Fibroblast of lung (primary cell): Measurements from ENCODE around the gene GNB4. TPM values are rescaled to one million over a fixed set of nuclear protein-coding genes. Genes with fewer than 3 reads are reported as not detected.
A peak's percentile ranks its signal among the peaks of the same experiment; 100 is the strongest.

Experiments
- DNase-seq, 2 donors: peaks; one replicate each; pipeline versions ENCODE4 v3.0.0 to v3.0.0-alpha.2; 2010; ENCODE audit warnings: low read depth in 2 of 2
- H2AFZ ChIP-seq: 2 replicates; pipeline ENCODE4 v1.5.1; 2012; ENCODE audit warnings: low read length, control low read depth, inconsistent platforms
- H3K27ac ChIP-seq: 2 replicates; pipeline ENCODE4 v1.5.1; 2011; ENCODE audit warnings: low read length, control low read depth; ENCODE audit not compliant: insufficient read depth
- H3K27me3 ChIP-seq: 2 replicates; pipeline ENCODE4 v1.5.1; 2011; ENCODE audit warnings: mild to moderate bottlenecking, low read length; ENCODE audit not compliant: control insufficient read depth, insufficient read depth
- H3K36me3 ChIP-seq: 2 replicates; pipeline ENCODE4 v1.5.1; 2011; ENCODE audit warnings: low read length; ENCODE audit not compliant: control insufficient read depth, insufficient read depth
- H3K4me1 ChIP-seq: 2 replicates; pipeline ENCODE4 v1.5.1; 2011; ENCODE audit warnings: low read length; ENCODE audit not compliant: control insufficient read depth, insufficient read depth; ENCODE audit errors: extremely low read depth
- H3K4me2 ChIP-seq: 2 replicates; pipeline ENCODE4 v1.5.1; 2011; ENCODE audit warnings: low read length, control low read depth; ENCODE audit not compliant: insufficient read depth; ENCODE audit errors: extremely low read depth
- H3K4me3 ChIP-seq, 4 experiments: fragments of 200-600 bp in 1 of 4; sonication (generic) in 1 of 4; replicated peaks in 1 of 4; 2 replicates each; pipeline ENCODE4 v1.5.1; 2011 to 2016; ENCODE audit warnings: low read length in 4 of 4, low read depth in 3 of 4, mild to moderate bottlenecking in 3 of 4, control low read depth in 2 of 4, inconsistent platforms in 1 of 4, mixed read lengths in 1 of 4; ENCODE audit not compliant: insufficient read depth in 1 of 4; ENCODE audit errors: control extremely low read depth in 1 of 4
- H3K79me2 ChIP-seq: 2 replicates; pipeline ENCODE4 v1.5.1; 2012; ENCODE audit warnings: mild to moderate bottlenecking, low read length, inconsistent platforms; ENCODE audit not compliant: control insufficient read depth, insufficient read depth
- H3K9ac ChIP-seq: 2 replicates; pipeline ENCODE4 v1.5.1; 2011; ENCODE audit warnings: mild to moderate bottlenecking, low read length, control low read depth; ENCODE audit not compliant: insufficient read depth
- H3K9me3 ChIP-seq: 2 replicates; pipeline ENCODE4 v1.5.1; 2012; ENCODE audit warnings: low read depth, low read length; ENCODE audit not compliant: control insufficient read depth, insufficient read depth
- H4K20me1 ChIP-seq: 2 replicates; pipeline ENCODE4 v1.5.1; 2011; ENCODE audit warnings: low read length; ENCODE audit not compliant: control insufficient read depth, insufficient read depth; ENCODE audit errors: extremely low read depth
- CTCF ChIP-seq, 2 donors: IDR thresholded peaks in 1 of 2; conservative IDR thresholded peaks in 1 of 2; 1 replicate in 1 of 2; 2 replicates in 1 of 2; pipeline ENCODE4 v1.5.1; 2011 to 2012; ENCODE audit warnings: low read length in 2 of 2, control low read depth in 1 of 2, inconsistent platforms in 1 of 2, low read depth in 1 of 2, mild to moderate bottlenecking in 1 of 2
- EZH2 ChIP-seq: IDR thresholded peaks from 2 replicates; pipeline ENCODE4 v1.5.1; 2012; ENCODE audit warnings: low read length, control low read depth, mild to moderate bottlenecking; ENCODE audit errors: missing control alignments
- polyA plus RNA-seq, 2 donors: library from polyadenylated mRNA; depleted of rRNA in 1 of 2; stranded (reverse) in 1 of 2; unstranded in 1 of 2; fragments of >200 nt; gene quantifications; 2 replicates each; pipeline ENCODE4 v1.2.1, GENCODE V29; 2011 to 2012; ENCODE audit warnings: missing spikeins in 1 of 2
- total RNA-seq: library from RNA; depleted of rRNA; stranded (reverse); fragments of >200 nt; gene quantifications from 2 replicates; pipeline ENCODE4 v1.2.1, GENCODE V29; 2014

The GNB4 gene
- total and polyA plus RNA-seq, 2 donors (not counting 1 experiment from before 2014, with no cell fraction given), result 55.7 to 83.1 TPM

GRCh38 chr3:179452872-179453271 lies 1.6 kb upstream of the GNB4 start:
- Histone ChIP-seq H3K27me3 (no peaks in the 10 kb centered on the region), H4K20me1 (no peaks in the 10 kb centered on the region), H3K9ac (no peak overlapping the region), H3K4me2 (peak overlapping the region; percentile 72), H3K4me1 (peaks cover 2% of the 10 kb centered on the region), H3K79me2 (peaks cover 31% of the 10 kb centered on the region), H3K36me3 (no peaks in the 10 kb centered on the region), H3K9me3 (no peaks in the 10 kb centered on the region), H3K4me3 (no peak overlapping the region), H2AFZ (no peak overlapping the region), H3K27ac (peak overlapping the region; percentile 88)
- DNase-seq, result no peak
- TF ChIP-seq CTCF (conservative IDR thresholded peaks at IDR 0.05 in 1 of 2, IDR thresholded peaks at IDR 0.05 in 1 of 2; ENCODE audit: low read depth in 1 of 2, low read length in 2 of 2) (no peak), EZH2 (no peak)

- peak; percentile 72 to 91 for DNase-seq
- Histone ChIP-seq H3K79me2 (peaks cover 38% of the 10 kb centered on the region), H3K36me3 (no peaks in the 10 kb centered on the region), H3K27ac (peak overlapping the region; percentile 88), H3K4me3 (peak overlapping the region; percentile 64 to 78 (median 72)), H2AFZ (peak overlapping the region; percentile 77), H3K4me1 (peaks cover 2% of the 10 kb centered on the region), H3K9ac (peak overlapping the region; percentile 51), H3K27me3 (no peaks in the 10 kb centered on the region), H3K9me3 (no peaks in the 10 kb centered on the region), H4K20me1 (no peaks in the 10 kb centered on the region), H3K4me2 (peak overlapping the region; percentile 77)
- no peak for TF ChIP-seq CTCF (conservative IDR thresholded peaks at IDR 0.05 in 1 of 2, IDR thresholded peaks at IDR 0.05 in 1 of 2; ENCODE audit: low read depth in 1 of 2, low read length in 2 of 2)
- no peak for TF ChIP-seq EZH2
Observed at GRCh38 chr3:179452176-179452564, 900 bp upstream of the GNB4 start.

GRCh38 chr3:179450901-179451264 lies 387 bp downstream of the GNB4 start:
- Histone ChIP-seq H3K9ac (peak overlapping the region; percentile 76), H3K4me1 (peaks cover 2% of the 10 kb centered on the region), H3K9me3 (no peaks in the 10 kb centered on the region), H4K20me1 (no peaks in the 10 kb centered on the region), H3K79me2 (peaks cover 50% of the 10 kb centered on the region), H3K36me3 (no peaks in the 10 kb centered on the region), H2AFZ (no peak overlapping the region), H3K4me2 (peak overlapping the region; percentile 92), H3K27me3 (no peaks in the 10 kb centered on the region), H3K4me3 (peak overlapping the region; percentile 68 to 96 (median 84)), H3K27ac (peak overlapping the region; percentile 88)
- no peak for TF ChIP-seq CTCF (conservative IDR thresholded peaks at IDR 0.05 in 1 of 2, IDR thresholded peaks at IDR 0.05 in 1 of 2; ENCODE audit: low read depth in 1 of 2, low read length in 2 of 2)
- TF ChIP-seq EZH2, result no peak
- peak; percentile 42 to 48 for DNase-seq
